NT2/D1 (cell line): Measurements from ENCODE around the gene LGALS9B.
"Not testable (repeated sequence)": the region's sequence is repeated elsewhere in the genome, so short reads cannot be mapped to it uniquely, and the experiment has no call there.

Source experiments
- SUZ12 ChIP-seq: IDR thresholded peaks from 2 replicates; pipeline ENCODE4 v1.6.1; 2011; ENCODE audit not compliant: insufficient read length, insufficient read depth; ENCODE audit errors: extremely low read depth
- YY1 ChIP-seq: IDR thresholded peaks from 2 replicates; pipeline ENCODE4 v1.6.1; 2011; ENCODE audit not compliant: insufficient read length, insufficient read depth

DNA sequence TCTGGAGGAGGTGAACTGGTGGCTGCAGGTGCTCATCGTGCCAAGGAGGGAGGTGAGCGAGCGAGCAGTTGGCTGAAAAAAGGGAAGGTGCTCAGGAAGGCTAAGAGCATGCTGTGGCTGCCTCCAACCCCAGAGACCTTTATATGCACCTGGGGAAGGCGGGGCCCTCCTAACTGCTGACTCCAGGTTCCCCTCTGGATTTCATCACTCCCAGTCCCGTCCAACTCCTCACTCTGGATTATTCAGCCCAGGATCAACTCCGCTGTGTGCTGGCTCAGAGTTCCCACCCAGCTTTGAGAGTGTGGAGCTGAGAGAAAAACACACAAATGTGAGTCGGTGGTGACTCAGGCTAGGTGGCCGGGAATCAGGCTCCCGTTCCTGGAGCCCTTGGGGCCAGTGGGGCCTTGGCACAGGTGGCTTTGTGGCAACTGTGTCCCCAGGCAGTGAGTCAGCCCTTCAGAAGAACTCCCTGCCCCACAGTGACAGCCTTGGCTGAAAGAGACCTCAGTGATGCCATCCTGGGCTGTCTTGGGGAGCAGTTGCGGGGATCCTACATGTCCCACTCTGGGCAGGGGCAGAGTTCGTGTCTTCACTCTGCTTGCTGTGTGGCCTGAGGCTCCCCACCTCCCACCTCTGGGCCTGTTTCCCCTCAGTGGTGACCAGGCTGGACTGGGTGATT lies 37.2 kb upstream of the LGALS9B start:
- TF ChIP-seq SUZ12, YY1: not testable (repeated sequence)
